Loucy (cell line): ENCODE results near the gene NKAIN4.

Source experiments
- H2AFZ ChIP-seq: fragments of 200-600 bp; sonication (generic); 2 replicates; pipeline ENCODE4 v1.6.0; 2016; ENCODE audit warnings: antibody characterized with exemption, mild to moderate bottlenecking, low read length, moderate library complexity
- H3F3A ChIP-seq: fragments of 200-600 bp; 2 replicates; pipeline ENCODE4 v1.6.0; 2016; ENCODE audit warnings: antibody characterized with exemption, low read depth, mild to moderate bottlenecking
- H3K27me3 ChIP-seq: fragments of 200-600 bp; sonication (generic); 2 replicates; pipeline ENCODE4 v1.6.1; 2014; ENCODE audit warnings: low read length, mild to moderate bottlenecking; ENCODE audit not compliant: insufficient read depth, poor library complexity, severe bottlenecking
- H3K36me3 ChIP-seq: fragments of 200-600 bp; sonication (generic); 2 replicates; pipeline ENCODE4 v1.6.1; 2016; ENCODE audit warnings: low read length; ENCODE audit not compliant: insufficient read depth
- H3K4me1 ChIP-seq: fragments of 200-600 bp; sonication (generic); 2 replicates; pipeline ENCODE4 v1.5.1; 2014; ENCODE audit warnings: low read length, mild to moderate bottlenecking; ENCODE audit not compliant: insufficient read depth, poor library complexity, severe bottlenecking
- H3K4me2 ChIP-seq: fragments of 200-600 bp; sonication (generic); 2 replicates; pipeline ENCODE4 v1.6.0; 2014; ENCODE audit warnings: antibody characterized with exemption, low read length, low read depth, mild to moderate bottlenecking; ENCODE audit not compliant: poor library complexity, severe bottlenecking
- H3K4me3 ChIP-seq: fragments of 200-600 bp; sonication (generic); 2 replicates; pipeline ENCODE4 v1.5.1; 2014; ENCODE audit warnings: low read length, mild to moderate bottlenecking, mixed read lengths; ENCODE audit not compliant: poor library complexity, severe bottlenecking
- H3K79me2 ChIP-seq: fragments of 200-600 bp; sonication (generic); 2 replicates; pipeline ENCODE4 v1.6.1; 2014; ENCODE audit warnings: low read length; ENCODE audit not compliant: insufficient read depth
- H3K9ac ChIP-seq: fragments of 200-600 bp; sonication (generic); 2 replicates; pipeline ENCODE4 v1.6.0; 2014; ENCODE audit warnings: mild to moderate bottlenecking, low read depth, low read length, moderate library complexity; ENCODE audit not compliant: poor library complexity, severe bottlenecking
- H3K9me2 ChIP-seq: fragments of 200-600 bp; sonication (generic); replicated peaks from 2 replicates; pipeline ENCODE4 v1.6.1; 2016; ENCODE audit warnings: low read depth, low read length, mixed read lengths
- H3K9me3 ChIP-seq: fragments of 200-600 bp; sonication (generic); 2 replicates; pipeline ENCODE4 v1.6.1; 2014; ENCODE audit warnings: mild to moderate bottlenecking, antibody characterized with exemption, low read length, low read depth; ENCODE audit not compliant: insufficient read depth
- H4K20me1 ChIP-seq: fragments of 200-600 bp; sonication (generic); 2 replicates; pipeline ENCODE4 v1.6.0; 2014; ENCODE audit warnings: antibody characterized with exemption, low read length, mild to moderate bottlenecking; ENCODE audit not compliant: insufficient read depth, poor library complexity, severe bottlenecking
- EZH2phosphoT487 ChIP-seq: fragments of 200-600 bp; IDR thresholded peaks from 2 replicates; pipeline ENCODE4 v1.6.1; 2018; ENCODE audit warnings: antibody characterized with exemption, mild to moderate bottlenecking, moderate library complexity, borderline replicate concordance
- TF ChIP-seq, protein P1 (sequence below): fragments of 200-600 bp; sonication (generic); conservative IDR thresholded peaks from 2 replicates; pipeline ENCODE4 v1.5.1; 2014; ENCODE audit warnings: mild to moderate bottlenecking, antibody characterized with exemption, low read length

NKAIN4 gene

DNA sequence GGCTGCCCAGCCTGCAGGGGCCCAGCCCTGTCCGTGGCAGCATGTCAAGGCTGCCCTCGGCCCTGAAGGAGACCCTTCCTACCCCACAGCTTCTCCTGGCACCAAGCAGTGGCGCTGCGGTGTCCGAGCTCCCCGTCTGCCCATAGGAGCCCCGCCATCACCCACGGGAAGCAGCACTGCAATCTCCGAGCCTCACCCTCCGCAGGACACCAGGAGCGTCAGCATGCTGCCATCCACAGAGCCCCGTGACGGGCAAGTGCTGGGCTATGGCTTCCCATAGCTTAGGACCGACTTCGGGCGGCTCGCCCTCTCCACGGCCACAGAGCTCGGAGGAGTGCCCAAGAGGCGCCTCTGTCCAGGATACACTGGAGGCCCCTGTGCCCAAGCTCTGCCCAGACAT lies 63.4 kb downstream of the NKAIN4 start:
- no peaks in the 10 kb centered on the region for H3K9me2 ChIP-seq
- peaks cover 9% of the 10 kb centered on the region; the same call in 1 of the 2 replicates for H3K79me2 ChIP-seq
- peaks cover 10% of the 10 kb centered on the region for H4K20me1 ChIP-seq
- H2AFZ ChIP-seq: no peak overlapping the region
- H3K4me1 ChIP-seq: no peaks in the 10 kb centered on the region
- H3K9ac ChIP-seq: no peak overlapping the region
- no peaks in the 10 kb centered on the region for H3F3A ChIP-seq
- H3K27me3 ChIP-seq: no peaks in the 10 kb centered on the region
- H3K9me3 ChIP-seq: no peaks in the 10 kb centered on the region
- TF ChIP-seq, protein P1, sequence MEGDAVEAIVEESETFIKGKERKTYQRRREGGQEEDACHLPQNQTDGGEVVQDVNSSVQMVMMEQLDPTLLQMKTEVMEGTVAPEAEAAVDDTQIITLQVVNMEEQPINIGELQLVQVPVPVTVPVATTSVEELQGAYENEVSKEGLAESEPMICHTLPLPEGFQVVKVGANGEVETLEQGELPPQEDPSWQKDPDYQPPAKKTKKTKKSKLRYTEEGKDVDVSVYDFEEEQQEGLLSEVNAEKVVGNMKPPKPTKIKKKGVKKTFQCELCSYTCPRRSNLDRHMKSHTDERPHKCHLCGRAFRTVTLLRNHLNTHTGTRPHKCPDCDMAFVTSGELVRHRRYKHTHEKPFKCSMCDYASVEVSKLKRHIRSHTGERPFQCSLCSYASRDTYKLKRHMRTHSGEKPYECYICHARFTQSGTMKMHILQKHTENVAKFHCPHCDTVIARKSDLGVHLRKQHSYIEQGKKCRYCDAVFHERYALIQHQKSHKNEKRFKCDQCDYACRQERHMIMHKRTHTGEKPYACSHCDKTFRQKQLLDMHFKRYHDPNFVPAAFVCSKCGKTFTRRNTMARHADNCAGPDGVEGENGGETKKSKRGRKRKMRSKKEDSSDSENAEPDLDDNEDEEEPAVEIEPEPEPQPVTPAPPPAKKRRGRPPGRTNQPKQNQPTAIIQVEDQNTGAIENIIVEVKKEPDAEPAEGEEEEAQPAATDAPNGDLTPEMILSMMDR: no peak
- no peak for TF ChIP-seq EZH2phosphoT487
- H3K36me3 ChIP-seq: peaks cover 20% of the 10 kb centered on the region; the same call in 1 of the 2 replicates
- no peak overlapping the region for H3K4me3 ChIP-seq
- H3K4me2 ChIP-seq: no peak overlapping the region
